ENCODE data around the gene MBNL1. TPM values are rescaled to one million over a fixed set of nuclear protein-coding genes. Genes with fewer than 3 reads are reported as not detected.
"Not testable (repeated sequence)": the region's sequence is repeated elsewhere in the genome, so short reads cannot be mapped to it uniquely, and the experiment has no call there.

The MBNL1 gene
- polyA plus RNA-seq, 1 donor from 2014 or later, result 12.7 TPM

DNA sequence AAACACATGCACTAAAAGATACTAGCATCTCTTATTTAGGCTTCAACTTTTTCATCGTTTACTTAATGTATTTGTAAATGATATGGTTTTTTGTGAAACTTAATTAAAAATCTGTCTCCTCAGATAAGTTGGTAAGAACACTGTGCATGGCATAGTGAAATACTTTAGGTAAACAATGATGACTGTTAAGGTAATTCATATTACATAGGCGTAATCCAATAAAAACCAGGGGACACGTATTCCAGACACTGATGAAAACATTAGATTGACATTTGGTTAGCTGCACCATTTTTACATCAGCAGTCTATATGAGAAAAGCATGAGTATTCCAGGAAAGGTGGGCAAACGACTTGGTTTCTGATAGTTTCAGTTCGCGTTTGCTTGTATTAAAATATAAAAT is 170.0 kb downstream of the MBNL1 start:
- no peaks in the 10 kb centered on the region for H3K27me3 ChIP-seq (ENCODE audit: insufficient read depth, low read depth, low read length)
- H3K9me2 ChIP-seq (ENCODE audit: insufficient read depth, low read length), result no peaks in the 10 kb centered on the region
- H3K9me3 ChIP-seq (ENCODE audit: low read length), result no peaks in the 10 kb centered on the region
- H3K9ac ChIP-seq (ENCODE audit: low read length), result no peak overlapping the region
- peaks cover 6% of the 10 kb centered on the region for H3K79me2 ChIP-seq (replicated peaks; ENCODE audit: insufficient read depth, low read length)
- H3K36me3 ChIP-seq (ENCODE audit: insufficient read depth, low read length), result no peaks in the 10 kb centered on the region
- no peaks in the 10 kb centered on the region for H3F3A ChIP-seq (ENCODE audit: insufficient read depth, low read length, poor library complexity, severe bottlenecking)
- no peak overlapping the region for H2AFZ ChIP-seq (ENCODE audit: low read depth, low read length)
- no peak overlapping the region for H3K4me3 ChIP-seq (ENCODE audit: low read length)
- no peaks in the 10 kb centered on the region for H4K20me1 ChIP-seq (ENCODE audit: insufficient read depth)
- H3K4me2 ChIP-seq (ENCODE audit: low read length), result no peak overlapping the region
- TF ChIP-seq CTCF (IDR thresholded peaks at IDR 0.05; ENCODE audit: poor library complexity, severe bottlenecking), result no peak
- TF ChIP-seq MXI1 (conservative IDR thresholded peaks at IDR 0.05; ENCODE audit: poor library complexity, severe bottlenecking), result no peak
- no peak for TF ChIP-seq SMC3 (conservative IDR thresholded peaks at IDR 0.05; ENCODE audit: poor library complexity)
- no peak for TF ChIP-seq POLR2AphosphoS5 (IDR thresholded peaks at IDR 0.05)
- TF ChIP-seq EZH2 (IDR thresholded peaks at IDR 0.05; ENCODE audit: borderline replicate concordance, insufficient read depth, low read length, poor library complexity, severe bottlenecking), result no peak
- no peak for TF ChIP-seq RAD21 (conservative IDR thresholded peaks at IDR 0.05)
- no peak for TF ChIP-seq EP300 (conservative IDR thresholded peaks at IDR 0.05; ENCODE audit: poor library complexity, severe bottlenecking)
- TF ChIP-seq TAF1 (IDR thresholded peaks at IDR 0.05; ENCODE audit: low read depth), result no peak
- TF ChIP-seq, protein P1, sequence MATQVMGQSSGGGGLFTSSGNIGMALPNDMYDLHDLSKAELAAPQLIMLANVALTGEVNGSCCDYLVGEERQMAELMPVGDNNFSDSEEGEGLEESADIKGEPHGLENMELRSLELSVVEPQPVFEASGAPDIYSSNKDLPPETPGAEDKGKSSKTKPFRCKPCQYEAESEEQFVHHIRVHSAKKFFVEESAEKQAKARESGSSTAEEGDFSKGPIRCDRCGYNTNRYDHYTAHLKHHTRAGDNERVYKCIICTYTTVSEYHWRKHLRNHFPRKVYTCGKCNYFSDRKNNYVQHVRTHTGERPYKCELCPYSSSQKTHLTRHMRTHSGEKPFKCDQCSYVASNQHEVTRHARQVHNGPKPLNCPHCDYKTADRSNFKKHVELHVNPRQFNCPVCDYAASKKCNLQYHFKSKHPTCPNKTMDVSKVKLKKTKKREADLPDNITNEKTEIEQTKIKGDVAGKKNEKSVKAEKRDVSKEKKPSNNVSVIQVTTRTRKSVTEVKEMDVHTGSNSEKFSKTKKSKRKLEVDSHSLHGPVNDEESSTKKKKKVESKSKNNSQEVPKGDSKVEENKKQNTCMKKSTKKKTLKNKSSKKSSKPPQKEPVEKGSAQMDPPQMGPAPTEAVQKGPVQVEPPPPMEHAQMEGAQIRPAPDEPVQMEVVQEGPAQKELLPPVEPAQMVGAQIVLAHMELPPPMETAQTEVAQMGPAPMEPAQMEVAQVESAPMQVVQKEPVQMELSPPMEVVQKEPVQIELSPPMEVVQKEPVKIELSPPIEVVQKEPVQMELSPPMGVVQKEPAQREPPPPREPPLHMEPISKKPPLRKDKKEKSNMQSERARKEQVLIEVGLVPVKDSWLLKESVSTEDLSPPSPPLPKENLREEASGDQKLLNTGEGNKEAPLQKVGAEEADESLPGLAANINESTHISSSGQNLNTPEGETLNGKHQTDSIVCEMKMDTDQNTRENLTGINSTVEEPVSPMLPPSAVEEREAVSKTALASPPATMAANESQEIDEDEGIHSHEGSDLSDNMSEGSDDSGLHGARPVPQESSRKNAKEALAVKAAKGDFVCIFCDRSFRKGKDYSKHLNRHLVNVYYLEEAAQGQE (IDR thresholded peaks at IDR 0.05; ENCODE audit: borderline replicate concordance), result no peak
- H3K27ac ChIP-seq (ENCODE audit: low read length), result no peak overlapping the region

GRCh38 chr3:152440243-152440642 is 171.5 kb downstream of the MBNL1 start:
- not testable (repeated sequence) for H3K9me2 ChIP-seq (ENCODE audit: insufficient read depth, low read length); H3K9ac ChIP-seq (ENCODE audit: low read length); H3K36me3 ChIP-seq (ENCODE audit: insufficient read depth, low read length); H3K9me3 ChIP-seq (ENCODE audit: low read length); H3F3A ChIP-seq (ENCODE audit: insufficient read depth, low read length, poor library complexity, severe bottlenecking); H2AFZ ChIP-seq (ENCODE audit: low read depth, low read length); H4K20me1 ChIP-seq (ENCODE audit: insufficient read depth); H3K79me2 ChIP-seq (replicated peaks; ENCODE audit: insufficient read depth, low read length); H3K27ac ChIP-seq (ENCODE audit: low read length); H3K4me2 ChIP-seq (ENCODE audit: low read length); H3K4me3 ChIP-seq (ENCODE audit: low read length); H3K27me3 ChIP-seq (ENCODE audit: insufficient read depth, low read depth, low read length)

Data from neural cell (in vitro differentiated cells).